Measurements from ENCODE around the gene IL31RA.

IL31RA gene

GRCh38 chr5:55903121-55903701 is 52.1 kb downstream of the IL31RA start:
- no peaks in the 10 kb centered on the region for H3K9me3 ChIP-seq (ENCODE audit: severe bottlenecking)
- no peak for DNase-seq
- no peaks in the 10 kb centered on the region for H3K27me3 ChIP-seq (ENCODE audit: insufficient read depth, low read depth, severe bottlenecking)
- no peaks in the 10 kb centered on the region for H3K36me3 ChIP-seq
- no peak overlapping the region for H3K27ac ChIP-seq
- H3K4me3 ChIP-seq (ENCODE audit: low read depth, low read length), result no peak overlapping the region
- TF ChIP-seq CTCF (IDR thresholded peaks at IDR 0.05; ENCODE audit: low read depth, low read length), result no peak

GRCh38 chr5:55904152-55904551 is 53.0 kb downstream of the IL31RA start:
- no peaks in the 10 kb centered on the region for H3K27me3 ChIP-seq (ENCODE audit: insufficient read depth, low read depth, severe bottlenecking)
- no peak for TF ChIP-seq CTCF (IDR thresholded peaks at IDR 0.05; ENCODE audit: low read depth, low read length)
- H3K4me3 ChIP-seq (ENCODE audit: low read depth, low read length), result no peak overlapping the region
- DNase-seq, result no peak
- no peaks in the 10 kb centered on the region for H3K36me3 ChIP-seq
- no peaks in the 10 kb centered on the region for H3K9me3 ChIP-seq (ENCODE audit: severe bottlenecking)
- H3K27ac ChIP-seq, result no peak overlapping the region

- Histone ChIP-seq H3K27me3 (ENCODE audit: insufficient read depth, low read depth, severe bottlenecking) (no peaks in the 10 kb centered on the region), H3K4me3 (ENCODE audit: low read depth, low read length) (no peak overlapping the region), H3K9me3 (ENCODE audit: severe bottlenecking) (no peaks in the 10 kb centered on the region), H3K36me3 (no peaks in the 10 kb centered on the region), H3K27ac (no peak overlapping the region)
- no peak for TF ChIP-seq CTCF (IDR thresholded peaks at IDR 0.05; ENCODE audit: low read depth, low read length)
- no peak for DNase-seq
Observed at GRCh38 chr5:55905251-55905650, 54.1 kb downstream of the IL31RA start.

GRCh38 chr5:55907927-55908326 is 56.8 kb downstream of the IL31RA start:
- H3K27me3 ChIP-seq (ENCODE audit: insufficient read depth, low read depth, severe bottlenecking), result no peaks in the 10 kb centered on the region
- DNase-seq, result no peak

GRCh38 chr5:55908804-55909203 is 57.6 kb downstream of the IL31RA start:
- DNase-seq, result no peak
- Histone ChIP-seq H3K27me3 (ENCODE audit: insufficient read depth, low read depth, severe bottlenecking) (no peaks in the 10 kb centered on the region), H3K9me3 (ENCODE audit: severe bottlenecking) (no peaks in the 10 kb centered on the region), H3K36me3 (no peaks in the 10 kb centered on the region), H3K27ac (no peak overlapping the region), H3K4me3 (ENCODE audit: low read depth, low read length) (no peak overlapping the region)
- no peak for TF ChIP-seq CTCF (IDR thresholded peaks at IDR 0.05; ENCODE audit: low read depth, low read length)

More at GRCh38 chr5:55907927-55908326, 56.8 kb downstream of the IL31RA start:
- Histone ChIP-seq H3K4me3 (ENCODE audit: low read depth, low read length) (no peak overlapping the region), H3K27ac (no peak overlapping the region), H3K36me3 (no peaks in the 10 kb centered on the region), H3K9me3 (ENCODE audit: severe bottlenecking) (no peaks in the 10 kb centered on the region)
- TF ChIP-seq CTCF (IDR thresholded peaks at IDR 0.05; ENCODE audit: low read depth, low read length), result no peak
